ENCODE measurements around the gene PTH2R.
A peak's percentile ranks its signal among the peaks of the same experiment; 100 is the strongest.
"Not testable (repeated sequence)": the region's sequence is repeated elsewhere in the genome, so short reads cannot be mapped to it uniquely, and the experiment has no call there.

PTH2R gene

DNA sequence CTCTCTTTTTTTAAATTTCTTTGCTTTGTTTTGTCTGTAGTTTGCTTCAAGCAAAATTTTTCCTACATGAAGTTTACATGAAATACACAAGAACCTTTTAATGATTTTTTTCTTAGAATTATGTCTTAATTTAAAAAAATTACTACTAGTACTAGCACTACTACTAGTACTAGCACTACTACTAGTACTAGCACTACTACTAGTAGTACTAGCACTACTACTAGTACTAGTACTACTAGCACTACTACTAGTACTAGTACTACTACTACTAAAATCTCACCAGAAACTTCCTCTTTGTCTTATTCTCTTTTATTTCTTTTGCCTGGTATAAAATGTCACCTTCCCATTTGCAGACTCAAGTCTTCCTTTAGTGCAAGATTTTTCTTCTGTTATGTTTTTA is 71.1 kb downstream of the PTH2R start:
- TF ChIP-seq EZH2phosphoT487 (IDR thresholded peaks at IDR 0.05; ENCODE audit: borderline replicate concordance, low read length), result no peak
- TF ChIP-seq, protein P1, sequence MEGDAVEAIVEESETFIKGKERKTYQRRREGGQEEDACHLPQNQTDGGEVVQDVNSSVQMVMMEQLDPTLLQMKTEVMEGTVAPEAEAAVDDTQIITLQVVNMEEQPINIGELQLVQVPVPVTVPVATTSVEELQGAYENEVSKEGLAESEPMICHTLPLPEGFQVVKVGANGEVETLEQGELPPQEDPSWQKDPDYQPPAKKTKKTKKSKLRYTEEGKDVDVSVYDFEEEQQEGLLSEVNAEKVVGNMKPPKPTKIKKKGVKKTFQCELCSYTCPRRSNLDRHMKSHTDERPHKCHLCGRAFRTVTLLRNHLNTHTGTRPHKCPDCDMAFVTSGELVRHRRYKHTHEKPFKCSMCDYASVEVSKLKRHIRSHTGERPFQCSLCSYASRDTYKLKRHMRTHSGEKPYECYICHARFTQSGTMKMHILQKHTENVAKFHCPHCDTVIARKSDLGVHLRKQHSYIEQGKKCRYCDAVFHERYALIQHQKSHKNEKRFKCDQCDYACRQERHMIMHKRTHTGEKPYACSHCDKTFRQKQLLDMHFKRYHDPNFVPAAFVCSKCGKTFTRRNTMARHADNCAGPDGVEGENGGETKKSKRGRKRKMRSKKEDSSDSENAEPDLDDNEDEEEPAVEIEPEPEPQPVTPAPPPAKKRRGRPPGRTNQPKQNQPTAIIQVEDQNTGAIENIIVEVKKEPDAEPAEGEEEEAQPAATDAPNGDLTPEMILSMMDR (IDR thresholded peaks at IDR 0.05; ENCODE audit: low read depth, low read length, poor library complexity, severe bottlenecking), result no peak
- H4K20me1 ChIP-seq (ENCODE audit: control insufficient read depth, insufficient read depth, low read depth, low read length), result no peaks in the 10 kb centered on the region

DNA sequence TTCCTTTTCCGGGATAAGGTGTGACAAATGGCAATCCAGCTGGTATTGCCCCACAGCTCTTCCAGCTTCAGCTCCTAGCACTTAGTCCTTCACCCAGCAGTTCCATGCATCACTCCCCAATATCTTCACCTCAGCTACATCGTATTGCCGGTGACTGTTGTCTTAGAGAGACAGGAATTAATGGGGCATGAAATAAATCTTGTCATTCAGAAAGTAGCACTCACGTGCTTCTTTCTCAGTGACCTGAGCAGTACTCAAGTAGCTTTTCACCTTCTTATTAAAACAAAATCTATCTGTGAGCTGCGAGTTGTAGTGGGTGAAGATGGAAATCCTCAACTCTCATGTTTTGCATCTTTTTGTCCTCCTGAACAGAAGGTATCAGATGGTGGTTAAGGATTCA is 72.8 kb downstream of the PTH2R start:
- no peaks in the 10 kb centered on the region for H3K9me3 ChIP-seq (ENCODE audit: control insufficient read depth, insufficient read depth, low read length)

More for the DNA sequence above, 71.1 kb downstream of the PTH2R start:
- peaks cover 12% of the 10 kb centered on the region for H3K4me1 ChIP-seq (ENCODE audit: control insufficient read depth, low read length)
- H3K4me2 ChIP-seq (ENCODE audit: low read length), result no peak overlapping the region
- no peak overlapping the region for H3K4me3 ChIP-seq (ENCODE audit: low read length)
- H3F3A ChIP-seq (ENCODE audit: control insufficient read depth, insufficient read depth), result no peaks in the 10 kb centered on the region
- no peaks in the 10 kb centered on the region for H3K36me3 ChIP-seq (ENCODE audit: control insufficient read depth, low read length)
- no peaks in the 10 kb centered on the region for H3K27me3 ChIP-seq (ENCODE audit: control insufficient read depth, low read length)
- no peaks in the 10 kb centered on the region for H3K79me2 ChIP-seq (ENCODE audit: control insufficient read depth, low read length)
- H3K27ac ChIP-seq (ENCODE audit: low read depth, low read length), result no peak overlapping the region
- no peaks in the 10 kb centered on the region for H3K9me3 ChIP-seq (ENCODE audit: control insufficient read depth, insufficient read depth, low read length)
- no peaks in the 10 kb centered on the region for H3K9me2 ChIP-seq (replicated peaks; ENCODE audit: control insufficient read depth, low read length)

DNA sequence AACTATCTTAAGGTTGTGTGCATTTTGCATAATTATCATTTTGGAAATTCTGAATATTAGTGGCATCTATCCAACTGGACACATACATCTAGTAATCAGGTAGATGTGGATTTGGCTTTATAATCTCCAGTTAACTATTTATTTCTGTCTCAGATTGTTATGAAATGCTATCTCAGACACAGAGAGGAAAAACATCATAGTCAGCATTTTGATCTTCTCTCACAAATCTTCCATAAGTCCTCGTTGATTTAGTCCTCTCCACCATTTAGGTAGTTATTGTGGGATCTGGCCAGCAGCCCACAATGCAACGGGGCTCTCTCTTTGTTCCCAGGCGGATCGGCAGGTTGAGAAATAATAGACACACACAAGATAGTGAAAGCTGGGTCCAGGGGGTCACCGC is 75.4 kb downstream of the PTH2R start:
- H3K79me2 ChIP-seq (ENCODE audit: control insufficient read depth, low read length); H3K36me3 ChIP-seq (ENCODE audit: control insufficient read depth, low read length); H3F3A ChIP-seq (ENCODE audit: control insufficient read depth, insufficient read depth); H3K9me3 ChIP-seq (ENCODE audit: control insufficient read depth, insufficient read depth, low read length); H4K20me1 ChIP-seq (ENCODE audit: control insufficient read depth, insufficient read depth, low read depth, low read length); H3K27ac ChIP-seq (ENCODE audit: low read depth, low read length); H3K27me3 ChIP-seq (ENCODE audit: control insufficient read depth, low read length); H3K9me2 ChIP-seq (replicated peaks; ENCODE audit: control insufficient read depth, low read length); H3K4me3 ChIP-seq (ENCODE audit: low read length): not testable (repeated sequence)
- H3K4me1 ChIP-seq (ENCODE audit: control insufficient read depth, low read length), result peaks cover 14% of the 10 kb centered on the region
- peak overlapping the region; percentile 43; the same call in 1 of the 2 replicates for H3K4me2 ChIP-seq (ENCODE audit: low read length)

More for the DNA sequence above, 72.8 kb downstream of the PTH2R start:
- no peaks in the 10 kb centered on the region for H3K9me2 ChIP-seq (replicated peaks; ENCODE audit: control insufficient read depth, low read length)
- no peak overlapping the region for H3K4me3 ChIP-seq (ENCODE audit: low read length)
- no peaks in the 10 kb centered on the region for H4K20me1 ChIP-seq (ENCODE audit: control insufficient read depth, insufficient read depth, low read depth, low read length)
- no peak overlapping the region for H3K4me2 ChIP-seq (ENCODE audit: low read length)
- no peaks in the 10 kb centered on the region for H3K79me2 ChIP-seq (ENCODE audit: control insufficient read depth, low read length)
- peaks cover 14% of the 10 kb centered on the region for H3K4me1 ChIP-seq (ENCODE audit: control insufficient read depth, low read length)
- no peak overlapping the region for H3K27ac ChIP-seq (ENCODE audit: low read depth, low read length)
- H3K27me3 ChIP-seq (ENCODE audit: control insufficient read depth, low read length), result no peaks in the 10 kb centered on the region
- no peaks in the 10 kb centered on the region for H3K36me3 ChIP-seq (ENCODE audit: control insufficient read depth, low read length)
- TF ChIP-seq, protein P1 (IDR thresholded peaks at IDR 0.05; ENCODE audit: low read depth, low read length, poor library complexity, severe bottlenecking), result no peak
- TF ChIP-seq EZH2phosphoT487 (IDR thresholded peaks at IDR 0.05; ENCODE audit: borderline replicate concordance, low read length), result no peak
- H3F3A ChIP-seq (ENCODE audit: control insufficient read depth, insufficient read depth), result no peaks in the 10 kb centered on the region

- not testable (repeated sequence) for H3K9me2 ChIP-seq (replicated peaks; ENCODE audit: control insufficient read depth, low read length); H3K27me3 ChIP-seq (ENCODE audit: control insufficient read depth, low read length); H3K9me3 ChIP-seq (ENCODE audit: control insufficient read depth, insufficient read depth, low read length); H3K79me2 ChIP-seq (ENCODE audit: control insufficient read depth, low read length); H3K4me3 ChIP-seq (ENCODE audit: low read length); H3K27ac ChIP-seq (ENCODE audit: low read depth, low read length); H4K20me1 ChIP-seq (ENCODE audit: control insufficient read depth, insufficient read depth, low read depth, low read length); H3F3A ChIP-seq (ENCODE audit: control insufficient read depth, insufficient read depth); H3K36me3 ChIP-seq (ENCODE audit: control insufficient read depth, low read length)
- Histone ChIP-seq H3K4me2 (ENCODE audit: low read length) (peak overlapping the region; percentile 43; the same call in 1 of the 2 replicates), H3K4me1 (ENCODE audit: control insufficient read depth, low read length) (peaks cover 14% of the 10 kb centered on the region)
Measured at GRCh38 chr2:208482453-208483015, 75.9 kb downstream of the PTH2R start.

All from DOHH2 (cell line).